AG10803 (cell line): ENCODE results near the gene ZNF32.

Experiments used
- DNase-seq: peaks from one replicate; pipeline ENCODE4 v3.0.0; 2010; ENCODE audit warnings: low read depth
- H3K4me3 ChIP-seq: 2 replicates; pipeline ENCODE4 v1.5.1; 2011; ENCODE audit warnings: mild to moderate bottlenecking, low read length, control low read depth
- TF ChIP-seq, protein P1 (sequence below): conservative IDR thresholded peaks from 2 replicates; pipeline ENCODE4 v1.5.1; 2011; ENCODE audit warnings: mild to moderate bottlenecking, low read length, control low read depth, inconsistent platforms

The ZNF32 gene

DNA sequence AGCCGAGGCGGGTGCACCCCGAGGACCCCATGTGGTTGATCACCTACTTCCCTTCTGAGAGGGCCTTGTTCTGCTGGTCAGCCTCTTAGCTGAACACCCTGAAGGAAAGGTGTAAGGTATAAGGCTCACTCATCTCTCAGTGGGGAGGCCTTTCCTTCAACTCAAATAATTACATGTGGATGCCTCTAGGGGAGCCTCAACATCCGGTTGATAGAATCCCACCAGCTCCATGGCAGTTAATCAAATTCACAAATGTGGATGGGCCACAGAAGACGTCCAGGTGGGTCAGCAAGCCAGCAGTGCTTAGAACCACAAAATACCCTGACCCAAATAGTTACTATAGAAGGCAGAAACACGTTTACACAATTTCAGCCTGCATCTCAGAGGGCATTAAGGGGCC lies 37.7 kb upstream of the ZNF32 start:
- TF ChIP-seq, protein P1, sequence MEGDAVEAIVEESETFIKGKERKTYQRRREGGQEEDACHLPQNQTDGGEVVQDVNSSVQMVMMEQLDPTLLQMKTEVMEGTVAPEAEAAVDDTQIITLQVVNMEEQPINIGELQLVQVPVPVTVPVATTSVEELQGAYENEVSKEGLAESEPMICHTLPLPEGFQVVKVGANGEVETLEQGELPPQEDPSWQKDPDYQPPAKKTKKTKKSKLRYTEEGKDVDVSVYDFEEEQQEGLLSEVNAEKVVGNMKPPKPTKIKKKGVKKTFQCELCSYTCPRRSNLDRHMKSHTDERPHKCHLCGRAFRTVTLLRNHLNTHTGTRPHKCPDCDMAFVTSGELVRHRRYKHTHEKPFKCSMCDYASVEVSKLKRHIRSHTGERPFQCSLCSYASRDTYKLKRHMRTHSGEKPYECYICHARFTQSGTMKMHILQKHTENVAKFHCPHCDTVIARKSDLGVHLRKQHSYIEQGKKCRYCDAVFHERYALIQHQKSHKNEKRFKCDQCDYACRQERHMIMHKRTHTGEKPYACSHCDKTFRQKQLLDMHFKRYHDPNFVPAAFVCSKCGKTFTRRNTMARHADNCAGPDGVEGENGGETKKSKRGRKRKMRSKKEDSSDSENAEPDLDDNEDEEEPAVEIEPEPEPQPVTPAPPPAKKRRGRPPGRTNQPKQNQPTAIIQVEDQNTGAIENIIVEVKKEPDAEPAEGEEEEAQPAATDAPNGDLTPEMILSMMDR = peak; percentile 14; the same call in 1 of the 2 replicates
- H3K4me3 ChIP-seq = no peak overlapping the region
- DNase-seq = no peak

DNA sequence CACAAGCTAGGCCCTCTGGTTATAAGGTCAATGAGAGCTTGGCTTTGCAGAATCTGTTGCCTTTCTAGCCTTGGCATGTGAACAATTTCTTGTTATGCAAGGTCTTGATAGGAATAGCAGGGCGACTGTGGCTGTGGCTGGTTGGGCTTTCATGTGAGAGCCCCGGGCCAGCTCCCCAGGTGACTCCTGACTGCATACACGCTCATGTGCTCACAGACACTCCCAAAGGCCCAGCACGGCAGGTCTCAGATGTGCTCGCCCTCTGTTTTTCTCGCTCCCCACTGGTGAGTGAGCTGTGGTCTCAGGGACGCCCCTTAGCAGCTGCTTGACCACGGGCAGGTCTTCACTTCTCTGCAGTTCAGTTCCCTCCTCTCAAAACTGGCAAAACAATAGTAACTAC lies 37.1 kb upstream of the ZNF32 start:
- TF ChIP-seq, protein P1 = no peak

DNA sequence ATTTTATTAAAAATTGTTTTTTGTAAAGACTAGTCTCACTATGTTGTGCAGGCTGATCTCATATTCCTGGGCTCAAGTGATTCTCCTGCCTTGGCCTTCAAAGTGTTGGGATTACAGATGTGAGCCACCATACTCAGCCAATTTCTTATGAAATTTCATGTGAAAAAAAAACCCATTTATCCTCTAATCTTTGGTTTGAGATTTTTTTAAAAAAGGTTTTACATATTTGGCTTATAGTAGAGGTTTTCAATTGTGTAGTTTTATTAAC lies 35.5 kb upstream of the ZNF32 start:
- DNase-seq = no peak
- H3K4me3 ChIP-seq = no peak overlapping the region
- TF ChIP-seq, protein P1 = no peak

More for the DNA sequence above, 37.1 kb upstream of the ZNF32 start:
- no peak for DNase-seq
- no peak overlapping the region for H3K4me3 ChIP-seq

DNA sequence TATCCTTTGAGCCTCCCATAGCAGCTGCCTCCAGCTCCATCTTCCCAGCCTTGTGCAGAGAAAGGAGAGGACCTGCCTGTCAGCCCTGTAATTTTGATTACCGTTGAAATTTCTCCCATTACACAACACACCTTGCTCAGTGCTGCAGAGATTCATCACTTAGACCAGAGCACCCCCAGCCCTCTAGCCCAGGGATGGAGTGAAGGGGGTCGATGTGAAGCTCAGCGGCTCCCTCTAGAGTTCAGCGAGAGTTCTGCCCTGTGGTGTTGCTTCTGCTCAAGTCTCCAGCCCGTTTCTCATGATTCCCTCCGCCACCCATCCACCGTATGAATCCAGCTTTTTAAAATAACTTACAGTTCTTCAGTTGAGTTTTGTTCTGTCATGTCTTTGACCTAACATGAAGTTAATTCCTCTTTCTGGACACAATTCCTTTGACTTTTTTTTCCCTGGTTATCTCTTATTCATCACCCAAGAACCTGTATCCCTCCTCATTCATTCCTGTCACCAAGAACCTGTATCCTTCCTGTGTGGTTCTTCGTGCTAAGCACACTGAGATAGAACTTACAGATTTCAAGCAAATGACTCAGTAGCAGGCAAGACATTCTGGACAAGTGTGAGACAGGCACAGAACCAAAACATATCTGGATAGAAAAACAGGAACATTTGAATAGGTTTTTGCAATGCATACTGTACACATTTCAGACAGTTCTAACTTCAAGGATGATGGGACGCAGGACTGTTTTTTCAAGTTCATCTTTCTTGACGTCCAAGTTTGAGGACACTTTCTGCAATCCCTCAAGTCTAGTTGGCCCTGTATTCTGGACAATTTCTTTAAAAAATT lies 35.0 kb upstream of the ZNF32 start:
- no peak for DNase-seq
- no peak overlapping the region for H3K4me3 ChIP-seq
- TF ChIP-seq, protein P1 = peak; percentile 54

DNA sequence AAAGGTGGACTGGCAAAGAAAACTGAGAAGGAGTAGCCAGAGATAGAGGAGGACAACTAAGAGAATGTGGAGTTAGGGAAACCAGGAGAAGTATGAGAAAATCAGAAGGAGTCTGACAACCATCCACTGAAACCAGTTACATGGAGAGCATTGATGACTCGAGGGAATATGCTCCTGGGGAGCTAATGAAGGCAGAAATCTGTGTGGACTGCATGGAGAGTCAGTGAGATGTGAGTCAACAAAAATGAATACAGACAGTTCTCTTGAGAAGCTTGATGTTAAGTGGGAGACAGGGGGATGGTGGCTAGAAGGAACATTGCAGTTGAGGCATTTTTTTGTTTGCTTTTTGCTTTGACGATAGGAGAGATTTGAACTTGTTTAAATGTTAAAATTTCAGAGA lies 34.3 kb upstream of the ZNF32 start:
- H3K4me3 ChIP-seq = no peak overlapping the region
- TF ChIP-seq, protein P1 = no peak
- peak; percentile 44 for DNase-seq

DNA sequence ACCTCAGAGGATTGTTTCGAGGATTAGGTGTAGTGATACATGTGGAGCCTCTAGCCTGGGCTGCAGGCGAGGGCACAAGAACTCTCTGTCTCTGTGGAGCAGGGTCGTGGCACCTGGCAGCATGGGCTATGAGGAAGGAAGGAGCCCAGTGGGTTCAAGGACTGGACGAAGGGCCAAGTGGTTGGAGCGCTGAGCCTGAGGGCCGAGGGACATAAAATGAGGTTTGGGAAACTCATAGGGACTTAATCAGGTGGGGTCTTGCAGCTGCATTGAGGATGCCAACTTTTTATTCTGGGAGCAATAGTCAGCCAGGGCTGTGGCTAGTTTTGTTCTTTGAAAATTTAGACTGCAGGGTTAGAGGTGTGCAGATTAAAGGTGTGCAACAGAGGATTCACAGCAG lies 33.0 kb upstream of the ZNF32 start:
- H3K4me3 ChIP-seq = no peak overlapping the region
- TF ChIP-seq, protein P1 = no peak
- DNase-seq = no peak

DNA sequence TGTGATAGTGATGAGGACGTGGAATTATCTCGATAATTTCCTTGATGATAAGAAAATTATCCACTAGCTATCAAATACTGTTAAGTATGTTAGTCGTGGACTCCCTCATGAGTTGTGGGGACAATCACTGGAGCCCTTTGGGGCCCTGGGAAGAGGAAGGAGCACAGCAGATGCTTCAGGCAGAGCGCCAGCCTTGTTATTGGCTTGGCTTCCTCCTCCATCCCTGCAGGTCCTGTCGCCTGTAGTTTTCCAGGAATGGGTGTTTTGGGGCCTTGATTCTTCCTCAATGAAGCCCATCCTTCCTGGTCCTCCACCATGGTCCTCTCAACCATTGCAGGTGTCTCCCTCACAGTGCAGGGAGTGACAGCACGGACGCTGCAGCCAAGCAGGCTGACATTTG lies 32.5 kb upstream of the ZNF32 start:
- no peak overlapping the region for H3K4me3 ChIP-seq
- TF ChIP-seq, protein P1 = no peak
- DNase-seq = no peak
